Measurements from ENCODE around the gene CYP2D6. TPM values are rescaled to one million over a fixed set of nuclear protein-coding genes. Genes with fewer than 3 reads are reported as not detected.

The CYP2D6 gene
- total RNA-seq, 1 experiment from 2014 or later, result 1.0 TPM

Other genes with a start within 250 kb of the CYP2D6 start
- gene SHISA8, start 215.7 kb downstream of the CYP2D6 start, total RNA-seq (2014; rRNA removed; shearing (Covaris generic)), result 3.2 TPM in 2 replicates
- gene TNFRSF13C, start 204.0 kb downstream of the CYP2D6 start, total RNA-seq (2014; rRNA removed; shearing (Covaris generic)), result 1.1 and 1.2 TPM in 2 replicates
- gene CENPM, start 183.7 kb downstream of the CYP2D6 start, total RNA-seq (2014; rRNA removed; shearing (Covaris generic)), result 56.7 and 66.3 TPM in 2 replicates
- 8.1 and 11.0 TPM in 2 replicates for gene SEPTIN3, start 161.4 kb downstream of the CYP2D6 start, total RNA-seq (2014; rRNA removed; shearing (Covaris generic))
- gene WBP2NL, start 132.0 kb downstream of the CYP2D6 start, total RNA-seq (2014; rRNA removed; shearing (Covaris generic)), result not detected in 2 replicates
- gene NAGA, start 60.0 kb downstream of the CYP2D6 start, total RNA-seq (2014; rRNA removed; shearing (Covaris generic)), result 30.9 and 44.5 TPM in 2 replicates
- gene PHETA2, start 56.6 kb downstream of the CYP2D6 start, total RNA-seq (2014; rRNA removed; shearing (Covaris generic)), result 10.3 and 11.5 TPM in 2 replicates
- gene SMDT1, start 51.1 kb downstream of the CYP2D6 start, total RNA-seq (2014; rRNA removed; shearing (Covaris generic)), result 5.6 and 11.4 TPM in 2 replicates
- gene NDUFA6, start 40.0 kb downstream of the CYP2D6 start, total RNA-seq (2014; rRNA removed; shearing (Covaris generic)), result 62.3 and 65.0 TPM in 2 replicates
- gene TCF20, start 139.8 kb upstream of the CYP2D6 start, total RNA-seq (2014; rRNA removed; shearing (Covaris generic)), result 39.8 and 56.4 TPM in 2 replicates